Measurements from ENCODE around the gene BICD1.

The BICD1 gene

GRCh38 chr12:32382226-32382625 lies 275.6 kb downstream of the BICD1 start:
- in situ Hi-C loops (cut with MboI; ENCODE audit: low sequenced_read_pairs): no loop called here

GRCh38 chr12:32390572-32391219 lies 284.0 kb downstream of the BICD1 start:
- in situ Hi-C loops (cut with MboI; ENCODE audit: low sequenced_read_pairs): no loop called here

GRCh38 chr12:32395026-32395425 lies 288.4 kb downstream of the BICD1 start:
- in situ Hi-C loops (cut with MboI; ENCODE audit: low sequenced_read_pairs): no loop called here

GRCh38 chr12:32397696-32398095 lies 291.0 kb downstream of the BICD1 start:
- in situ Hi-C loops (cut with MboI; ENCODE audit: low sequenced_read_pairs): no loop called here

GRCh38 chr12:32398181-32398580 lies 291.5 kb downstream of the BICD1 start:
- in situ Hi-C loops (cut with MboI; ENCODE audit: low sequenced_read_pairs): no loop called here

- in situ Hi-C loops (cut with MboI; ENCODE audit: low sequenced_read_pairs): no loop called here
Measured at GRCh38 chr12:32398816-32399369, 292.2 kb downstream of the BICD1 start.

GRCh38 chr12:32399370-32400113 lies 292.9 kb downstream of the BICD1 start, which contains the start of gene FGD4:
TSS of gene FGD4 (plus strand) at chr12:32399558.
- in situ Hi-C loops (cut with MboI; ENCODE audit: low sequenced_read_pairs): no loop called here

GRCh38 chr12:32400114-32400672 lies 293.5 kb downstream of the BICD1 start:
- in situ Hi-C loops (cut with MboI; ENCODE audit: low sequenced_read_pairs): no loop called here

- in situ Hi-C loops (cut with MboI; ENCODE audit: low sequenced_read_pairs): no loop called here
Measured at GRCh38 chr12:32400866-32401265, 294.2 kb downstream of the BICD1 start.

GRCh38 chr12:32402170-32402569 lies 295.5 kb downstream of the BICD1 start:
- in situ Hi-C loops (cut with MboI; ENCODE audit: low sequenced_read_pairs): no loop called here

- in situ Hi-C loops (cut with MboI; ENCODE audit: low sequenced_read_pairs): no loop called here
Measured at GRCh38 chr12:32402946-32403345, 296.3 kb downstream of the BICD1 start.

GRCh38 chr12:32407795-32408194 lies 301.1 kb downstream of the BICD1 start:
- in situ Hi-C loops (cut with MboI; ENCODE audit: low sequenced_read_pairs): no loop called here

- in situ Hi-C loops (cut with MboI; ENCODE audit: low sequenced_read_pairs): no loop called here
Measured at GRCh38 chr12:32413412-32413811, 306.8 kb downstream of the BICD1 start.

GRCh38 chr12:32418221-32418620 lies 311.6 kb downstream of the BICD1 start:
- in situ Hi-C loops (cut with MboI; ENCODE audit: low sequenced_read_pairs): no loop called here

- in situ Hi-C loops (cut with MboI; ENCODE audit: low sequenced_read_pairs): no loop called here
Measured at GRCh38 chr12:32418903-32419519, 312.4 kb downstream of the BICD1 start.

- in situ Hi-C loops (cut with MboI; ENCODE audit: low sequenced_read_pairs): no loop called here
Measured at GRCh38 chr12:32419520-32419960, 312.9 kb downstream of the BICD1 start.

- in situ Hi-C loops (cut with MboI; ENCODE audit: low sequenced_read_pairs): no loop called here
Measured at GRCh38 chr12:32420356-32420755, 313.7 kb downstream of the BICD1 start.

- in situ Hi-C loops (cut with MboI; ENCODE audit: low sequenced_read_pairs): no loop called here
Measured at GRCh38 chr12:32423559-32423958, 316.9 kb downstream of the BICD1 start.

GRCh38 chr12:32431025-32431424 lies 324.4 kb downstream of the BICD1 start:
- in situ Hi-C loops (cut with MboI; ENCODE audit: low sequenced_read_pairs): no loop called here

Measured in HL-60/S4 (cell line).